Activated naive CD4-positive, alpha-beta T cell treated with anti-CD3 and anti-CD28 coated beads, Interleukin-2, amount 50 U/mL, for 24 hours (primary cell): ENCODE measurements around the gene STXBP5L.
"Not testable (repeated sequence)": the region's sequence is repeated elsewhere in the genome, so short reads cannot be mapped to it uniquely, and the experiment has no call there.

Source experiments
- H3K27ac Mint-ChIP-seq: one replicate; pipeline ENCODE4 v1.8.0; 2021; ENCODE audit warnings: mild to moderate bottlenecking, mixed read lengths
- H3K27me3 Mint-ChIP-seq: one replicate; pipeline ENCODE4 v1.8.0; 2021; ENCODE audit warnings: mixed read lengths
- H3K36me3 Mint-ChIP-seq: one replicate; pipeline ENCODE4 v1.8.0; 2021; ENCODE audit warnings: mixed read lengths
- H3K4me1 Mint-ChIP-seq: one replicate; pipeline ENCODE4 v1.8.0; 2021; ENCODE audit warnings: mixed read lengths
- H3K4me3 Mint-ChIP-seq: one replicate; pipeline ENCODE4 v1.8.0; 2021; ENCODE audit warnings: mild to moderate bottlenecking, mixed read lengths
- H3K9me3 Mint-ChIP-seq: one replicate; pipeline ENCODE4 v1.8.0; 2021; ENCODE audit warnings: mixed read lengths

The STXBP5L gene

DNA sequence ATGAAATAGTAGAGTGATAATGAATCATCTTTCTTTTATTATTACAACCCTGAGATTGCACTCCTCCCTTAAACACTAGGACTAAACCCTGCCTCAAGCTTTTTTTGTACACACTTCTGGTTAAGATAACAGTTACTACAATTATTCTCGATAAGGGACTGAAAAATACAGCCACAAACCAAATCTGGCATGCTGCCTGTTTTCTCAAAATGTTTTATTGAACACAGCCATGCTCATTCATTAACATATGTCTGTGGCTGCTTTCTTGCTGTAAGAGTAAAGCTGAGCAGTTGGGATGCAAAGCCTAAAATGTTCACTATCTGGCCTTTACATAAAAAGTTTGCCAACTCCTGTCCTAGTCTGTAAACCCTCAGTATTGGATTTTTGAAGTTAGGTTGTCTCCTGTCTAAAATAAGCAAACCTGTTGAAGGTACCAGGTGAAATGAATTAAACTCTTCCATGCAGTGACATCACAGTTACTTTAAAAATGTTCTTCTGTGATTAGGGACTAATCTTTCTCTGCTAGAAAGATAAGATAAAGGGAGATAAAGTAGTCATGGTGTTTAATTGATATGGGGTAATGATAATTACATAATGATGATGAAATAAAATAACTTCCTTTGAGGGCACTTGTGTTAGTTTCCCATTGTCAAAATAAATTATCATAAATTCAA lies 218.2 kb downstream of the STXBP5L start:
- H3K27ac Mint-ChIP-seq, result no peak overlapping the region
- peaks cover 10% of the 10 kb centered on the region for H3K9me3 Mint-ChIP-seq
- no peaks in the 10 kb centered on the region for H3K4me1 Mint-ChIP-seq
- no peak overlapping the region for H3K4me3 Mint-ChIP-seq
- no peaks in the 10 kb centered on the region for H3K27me3 Mint-ChIP-seq
- H3K36me3 Mint-ChIP-seq, result no peaks in the 10 kb centered on the region

DNA sequence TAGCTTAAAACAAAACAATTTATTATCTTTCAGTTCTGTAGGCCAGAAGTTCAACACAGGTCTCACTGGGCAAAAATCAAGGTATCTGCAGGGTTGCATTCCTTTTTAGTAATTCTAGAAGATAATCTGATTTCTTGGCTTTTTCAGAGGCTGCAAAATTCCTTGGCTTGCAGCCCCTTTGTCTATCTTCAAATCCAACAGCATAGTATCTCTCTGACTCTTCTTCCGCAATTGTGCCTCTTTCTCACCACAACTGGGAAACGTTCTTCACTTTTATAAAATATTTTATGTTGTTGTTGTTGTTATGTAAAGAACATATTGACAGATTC lies 218.7 kb downstream of the STXBP5L start:
- Mint-ChIP-seq H3K4me1 (no peaks in the 10 kb centered on the region), H3K9me3 (peaks cover 10% of the 10 kb centered on the region), H3K36me3 (no peaks in the 10 kb centered on the region), H3K4me3 (no peak overlapping the region), H3K27me3 (no peaks in the 10 kb centered on the region), H3K27ac (no peak overlapping the region)

DNA sequence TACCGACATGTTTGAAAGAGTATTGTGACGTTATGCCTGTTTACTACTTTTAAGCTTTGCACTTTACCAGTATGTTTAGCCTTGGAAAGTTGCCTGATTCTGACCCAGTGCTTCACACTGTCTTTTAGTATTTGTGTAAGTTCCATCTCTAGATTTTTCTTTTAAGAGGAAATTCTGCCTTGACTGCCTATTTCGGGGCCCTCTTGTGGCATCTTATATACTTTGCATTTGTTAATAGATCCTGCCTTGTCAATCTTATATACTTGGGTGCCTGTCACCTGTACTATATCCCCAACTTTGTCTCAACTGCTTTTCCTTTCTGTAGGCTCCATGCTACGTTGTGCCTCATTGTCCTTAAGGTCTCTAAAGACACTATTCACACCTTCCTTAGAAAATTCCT lies 244.6 kb downstream of the STXBP5L start:
- no peaks in the 10 kb centered on the region for H3K4me1 Mint-ChIP-seq
- peaks cover 8% of the 10 kb centered on the region for H3K9me3 Mint-ChIP-seq
- no peak overlapping the region for H3K4me3 Mint-ChIP-seq
- no peaks in the 10 kb centered on the region for H3K36me3 Mint-ChIP-seq
- H3K27ac Mint-ChIP-seq, result no peak overlapping the region
- H3K27me3 Mint-ChIP-seq, result no peaks in the 10 kb centered on the region

GRCh38 chr3:121153851-121154250 lies 245.8 kb downstream of the STXBP5L start:
- no peaks in the 10 kb centered on the region for H3K4me1 Mint-ChIP-seq
- H3K4me3 Mint-ChIP-seq, result no peak overlapping the region
- no peak overlapping the region for H3K27ac Mint-ChIP-seq
- H3K36me3 Mint-ChIP-seq, result no peaks in the 10 kb centered on the region
- no peaks in the 10 kb centered on the region for H3K9me3 Mint-ChIP-seq
- no peaks in the 10 kb centered on the region for H3K27me3 Mint-ChIP-seq

- Mint-ChIP-seq H3K36me3 (no peaks in the 10 kb centered on the region), H3K4me3 (no peak overlapping the region), H3K4me1 (no peaks in the 10 kb centered on the region), H3K27ac (no peak overlapping the region), H3K9me3 (no peaks in the 10 kb centered on the region), H3K27me3 (no peaks in the 10 kb centered on the region)
These were observed 247.0 kb downstream of the STXBP5L start for GRCh38 chr3:121155028-121155427.

DNA sequence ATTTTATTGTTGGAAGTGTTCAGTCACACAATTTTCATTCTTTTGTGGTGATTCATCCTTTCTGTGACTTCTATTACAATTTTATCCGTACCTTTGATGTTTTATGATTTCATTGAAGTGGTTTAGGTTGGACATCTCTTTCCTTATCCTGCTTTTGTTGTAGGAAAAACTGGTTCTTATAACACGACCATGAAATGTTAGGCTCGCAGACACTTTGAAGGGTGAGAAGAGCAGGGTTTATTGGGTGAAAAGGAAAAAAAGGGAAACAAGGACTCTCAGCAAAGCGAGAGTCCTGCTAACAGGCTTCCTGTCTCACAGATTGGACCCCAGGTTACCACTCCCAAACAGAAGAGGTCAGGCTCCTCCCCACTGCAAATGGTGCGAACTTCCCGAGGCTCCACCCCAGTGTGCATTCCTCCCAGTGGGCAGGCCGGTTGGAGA lies 257.4 kb downstream of the STXBP5L start:
- Mint-ChIP-seq H3K4me1 (no peaks in the 10 kb centered on the region), H3K36me3 (no peaks in the 10 kb centered on the region), H3K4me3 (no peak overlapping the region), H3K9me3 (peaks cover 12% of the 10 kb centered on the region), H3K27me3 (peaks cover 1% of the 10 kb centered on the region), H3K27ac (no peak overlapping the region)

DNA sequence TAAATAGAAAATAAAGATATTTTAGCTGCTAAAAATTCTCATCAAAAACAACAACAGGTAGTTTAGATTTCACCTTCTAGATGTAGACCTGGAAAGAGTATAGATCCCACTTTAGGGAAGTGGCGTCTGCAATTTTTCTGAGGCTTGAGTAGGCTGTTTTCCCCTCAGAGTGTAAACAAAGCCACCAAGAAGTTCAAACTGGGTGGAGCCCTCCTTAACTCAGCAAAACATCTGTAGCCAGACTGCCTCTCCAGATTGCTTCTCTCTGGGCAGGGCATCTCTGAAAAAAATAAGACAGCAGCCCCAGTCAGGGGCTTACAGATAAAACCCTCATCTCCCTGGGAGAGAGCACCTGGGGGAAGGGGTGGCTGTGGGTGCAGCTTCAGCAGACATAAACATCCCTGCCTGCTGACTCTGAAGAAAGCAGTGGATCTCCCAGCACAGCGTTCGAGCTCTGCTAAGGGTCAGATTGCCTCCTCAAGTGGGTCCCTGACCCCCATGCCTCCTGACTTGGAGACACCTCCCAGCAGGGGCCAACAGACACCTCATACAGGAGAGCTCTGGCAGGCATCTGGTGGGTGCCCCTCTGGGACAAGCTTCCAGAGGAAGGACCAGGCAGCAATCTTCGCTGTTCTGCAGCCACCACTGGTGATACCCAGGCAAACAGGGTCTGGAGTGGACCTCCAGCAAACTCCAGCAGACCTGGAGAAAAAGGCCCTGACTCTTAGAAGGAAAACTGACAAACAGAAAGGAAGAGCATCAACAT lies 259.6 kb downstream of the STXBP5L start:
- H3K4me1 Mint-ChIP-seq, result no peaks in the 10 kb centered on the region
- no peak overlapping the region for H3K4me3 Mint-ChIP-seq
- H3K27me3 Mint-ChIP-seq, result peaks cover 1% of the 10 kb centered on the region
- no peaks in the 10 kb centered on the region for H3K36me3 Mint-ChIP-seq
- H3K9me3 Mint-ChIP-seq, result peaks cover 9% of the 10 kb centered on the region
- H3K27ac Mint-ChIP-seq, result no peak overlapping the region

DNA sequence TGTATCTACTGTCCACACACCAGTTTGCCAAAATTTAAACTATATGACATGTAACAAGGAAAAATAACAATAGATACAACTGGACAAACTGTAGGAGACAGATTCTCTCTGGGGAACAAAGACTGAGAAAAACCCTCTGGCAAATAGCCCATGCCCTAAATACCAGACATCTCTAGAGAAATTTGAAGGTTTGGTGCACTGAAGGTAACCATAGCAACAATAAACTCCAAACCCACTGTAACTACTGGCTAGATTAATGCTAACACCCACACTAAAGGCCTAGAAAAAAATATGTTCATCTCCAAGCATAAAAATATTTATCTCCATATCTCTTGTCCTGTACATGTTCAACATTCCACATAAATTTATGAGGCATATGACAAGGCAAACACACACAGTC lies 267.1 kb downstream of the STXBP5L start:
- Mint-ChIP-seq H3K27ac (no peak overlapping the region), H3K4me3 (no peak overlapping the region), H3K36me3 (no peaks in the 10 kb centered on the region), H3K4me1 (no peaks in the 10 kb centered on the region), H3K9me3 (peaks cover 36% of the 10 kb centered on the region), H3K27me3 (no peaks in the 10 kb centered on the region)

DNA sequence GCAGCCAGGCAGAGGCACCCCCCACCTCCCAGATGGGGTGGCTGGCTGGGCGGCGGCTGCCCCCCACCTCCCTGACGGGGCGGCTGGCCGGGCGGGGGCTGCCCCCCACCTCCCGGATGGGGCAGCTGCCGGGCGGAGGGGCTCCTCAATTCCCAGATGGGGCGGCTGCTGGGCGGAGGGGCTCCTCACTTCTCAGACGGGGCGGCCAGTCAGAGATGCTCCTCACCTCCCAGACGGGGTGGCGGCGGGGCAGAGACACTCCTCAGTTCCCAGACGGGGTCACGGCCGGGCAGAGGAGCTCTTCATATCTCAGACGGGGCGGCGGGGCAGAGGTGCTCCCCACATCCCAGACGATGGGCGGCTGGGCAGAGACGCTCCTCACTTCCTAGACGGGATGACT lies 282.6 kb downstream of the STXBP5L start:
- not testable (repeated sequence) for H3K36me3 Mint-ChIP-seq, H3K9me3 Mint-ChIP-seq, H3K27me3 Mint-ChIP-seq, H3K4me3 Mint-ChIP-seq, H3K4me1 Mint-ChIP-seq, H3K27ac Mint-ChIP-seq

DNA sequence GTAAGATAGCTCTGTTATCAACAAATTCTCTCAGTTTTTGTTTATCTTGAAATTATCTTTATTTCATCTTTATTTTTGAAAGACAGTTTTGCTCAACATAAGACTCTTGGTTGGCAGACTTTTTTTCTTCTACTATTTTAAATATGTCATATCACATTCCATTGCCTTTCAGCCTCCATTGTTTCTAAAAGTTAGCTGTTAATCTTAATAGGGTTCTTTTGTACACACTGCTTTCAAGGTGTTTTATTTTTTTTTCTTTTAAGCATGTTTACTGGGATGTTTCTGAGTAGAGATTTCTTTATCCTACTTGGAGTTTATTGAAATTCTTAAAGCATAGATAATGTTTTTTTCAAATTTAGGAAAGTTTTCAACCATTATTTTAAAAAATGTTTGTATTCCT lies 294.6 kb downstream of the STXBP5L start:
- H3K9me3 Mint-ChIP-seq, result peaks cover 13% of the 10 kb centered on the region
- no peaks in the 10 kb centered on the region for H3K4me1 Mint-ChIP-seq
- H3K27me3 Mint-ChIP-seq, result no peaks in the 10 kb centered on the region
- H3K36me3 Mint-ChIP-seq, result peaks cover 3% of the 10 kb centered on the region
- H3K27ac Mint-ChIP-seq, result no peak overlapping the region
- no peak overlapping the region for H3K4me3 Mint-ChIP-seq

DNA sequence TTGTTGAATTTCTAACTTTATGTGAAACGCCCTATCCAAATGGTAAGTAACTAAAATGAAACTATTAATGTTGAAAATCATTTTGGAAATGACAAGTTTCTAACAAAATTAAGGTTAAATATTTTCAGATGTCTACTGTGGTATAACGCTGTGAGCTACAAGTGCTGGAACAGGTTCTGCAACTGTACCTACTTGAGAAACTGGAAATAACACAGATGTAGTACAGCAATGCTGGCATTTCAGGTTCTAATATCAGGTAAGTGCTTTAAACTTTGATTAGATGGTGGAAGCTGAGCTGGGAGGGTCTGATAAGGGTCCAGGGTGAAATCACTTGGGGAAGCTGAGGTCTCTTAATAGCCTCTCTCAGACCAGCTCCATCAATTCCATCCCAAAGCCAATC lies 315.1 kb downstream of the STXBP5L start:
- peaks cover 1% of the 10 kb centered on the region for H3K27me3 Mint-ChIP-seq
- no peak overlapping the region for H3K27ac Mint-ChIP-seq
- no peaks in the 10 kb centered on the region for H3K4me1 Mint-ChIP-seq
- H3K36me3 Mint-ChIP-seq, result no peaks in the 10 kb centered on the region
- H3K4me3 Mint-ChIP-seq, result no peak overlapping the region
- no peaks in the 10 kb centered on the region for H3K9me3 Mint-ChIP-seq

DNA sequence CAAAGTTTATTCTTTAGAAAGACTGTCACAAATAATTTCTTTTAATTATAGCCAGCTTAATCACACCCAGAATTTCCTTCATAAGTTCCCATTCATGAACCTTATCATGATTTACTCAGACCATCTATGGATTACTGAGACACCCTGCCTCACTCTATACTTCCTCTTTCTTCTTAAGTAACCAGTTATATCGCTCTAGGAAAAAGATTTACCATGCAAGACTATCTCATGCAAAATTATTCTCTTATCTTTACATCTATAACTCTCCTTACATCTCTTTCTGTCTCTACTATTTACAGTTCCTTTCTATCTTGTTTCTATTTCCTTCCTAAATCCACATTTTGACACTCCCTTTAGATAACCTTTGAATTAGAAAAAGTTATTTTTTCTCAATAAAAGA lies 321.0 kb downstream of the STXBP5L start:
- H3K36me3 Mint-ChIP-seq, result no peaks in the 10 kb centered on the region
- H3K4me1 Mint-ChIP-seq, result no peaks in the 10 kb centered on the region
- H3K27ac Mint-ChIP-seq, result no peak overlapping the region
- peaks cover 1% of the 10 kb centered on the region for H3K27me3 Mint-ChIP-seq
- H3K9me3 Mint-ChIP-seq, result no peaks in the 10 kb centered on the region
- H3K4me3 Mint-ChIP-seq, result no peak overlapping the region

GRCh38 chr3:121230194-121230593 lies 322.2 kb downstream of the STXBP5L start:
- not testable (repeated sequence) for H3K27me3 Mint-ChIP-seq, H3K4me3 Mint-ChIP-seq, H3K27ac Mint-ChIP-seq, H3K4me1 Mint-ChIP-seq, H3K9me3 Mint-ChIP-seq, H3K36me3 Mint-ChIP-seq

GRCh38 chr3:121231872-121232271 lies 323.9 kb downstream of the STXBP5L start:
- Mint-ChIP-seq H3K27ac (no peak overlapping the region), H3K36me3 (no peaks in the 10 kb centered on the region), H3K27me3 (no peaks in the 10 kb centered on the region), H3K4me3 (no peak overlapping the region), H3K4me1 (no peaks in the 10 kb centered on the region), H3K9me3 (no peaks in the 10 kb centered on the region)

- H3K27me3 Mint-ChIP-seq, result no peaks in the 10 kb centered on the region
- H3K9me3 Mint-ChIP-seq, result no peaks in the 10 kb centered on the region
- H3K27ac Mint-ChIP-seq, result no peak overlapping the region
- H3K4me3 Mint-ChIP-seq, result no peak overlapping the region
- no peaks in the 10 kb centered on the region for H3K4me1 Mint-ChIP-seq
- H3K36me3 Mint-ChIP-seq, result no peaks in the 10 kb centered on the region
These were observed 324.6 kb downstream of the STXBP5L start for GRCh38 chr3:121232309-121233225.

DNA sequence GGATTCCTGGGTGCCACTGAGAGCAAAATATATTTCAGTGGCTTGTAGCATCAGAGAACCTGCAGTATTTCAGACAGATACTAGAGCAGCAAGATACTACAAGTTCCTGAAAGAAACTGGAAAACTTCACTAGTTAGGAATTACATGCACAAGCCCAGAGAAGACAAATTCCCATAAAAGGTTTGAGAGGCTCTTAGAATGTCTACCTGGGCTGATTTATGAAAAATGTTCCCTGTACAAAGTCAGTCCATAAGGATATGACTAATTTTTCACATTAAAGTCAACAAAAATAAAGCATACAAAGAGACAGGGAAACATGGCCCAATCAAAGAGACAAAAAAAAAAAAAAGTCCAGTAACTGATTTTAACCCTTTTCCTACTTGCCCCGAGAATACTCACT lies 335.2 kb downstream of the STXBP5L start:
- H3K27ac Mint-ChIP-seq, result no peak overlapping the region
- no peaks in the 10 kb centered on the region for H3K4me1 Mint-ChIP-seq
- no peaks in the 10 kb centered on the region for H3K36me3 Mint-ChIP-seq
- no peaks in the 10 kb centered on the region for H3K9me3 Mint-ChIP-seq
- no peak overlapping the region for H3K4me3 Mint-ChIP-seq
- H3K27me3 Mint-ChIP-seq, result no peaks in the 10 kb centered on the region
